Activated CD4-positive, alpha-beta T cell treated with anti-CD3 and anti-CD28 coated beads, Interleukin-2, amount 50 U/mL, for 4 hours (primary cell): Measurements from ENCODE around the gene GJD4.

ENCODE experiments used
- DNase-seq, 2 experiments: peaks; one replicate each; pipeline ENCODE4 v3.0.0-alpha.2; 2020

The GJD4 gene

GRCh38 chr10:35579726-35580422 is 25.3 kb upstream of the GJD4 start:
- no peak for DNase-seq

DNA sequence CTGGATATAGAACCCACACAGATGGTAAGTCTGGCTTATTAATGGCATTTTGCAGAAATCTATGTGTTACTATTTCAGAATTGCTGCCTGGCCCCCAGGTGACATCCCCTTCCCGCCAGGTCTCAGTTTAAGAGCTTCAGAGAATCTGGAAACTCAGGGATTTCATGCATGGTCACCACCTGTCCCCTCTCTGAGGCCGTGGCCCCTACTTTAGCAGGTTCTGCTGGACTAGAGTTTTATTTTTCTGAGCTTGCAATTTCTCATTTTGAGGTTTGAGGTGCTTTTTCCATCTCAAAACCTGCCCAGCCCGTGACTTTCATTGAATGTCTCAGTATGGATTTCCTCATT is 24.7 kb upstream of the GJD4 start:
- no peak for DNase-seq

DNA sequence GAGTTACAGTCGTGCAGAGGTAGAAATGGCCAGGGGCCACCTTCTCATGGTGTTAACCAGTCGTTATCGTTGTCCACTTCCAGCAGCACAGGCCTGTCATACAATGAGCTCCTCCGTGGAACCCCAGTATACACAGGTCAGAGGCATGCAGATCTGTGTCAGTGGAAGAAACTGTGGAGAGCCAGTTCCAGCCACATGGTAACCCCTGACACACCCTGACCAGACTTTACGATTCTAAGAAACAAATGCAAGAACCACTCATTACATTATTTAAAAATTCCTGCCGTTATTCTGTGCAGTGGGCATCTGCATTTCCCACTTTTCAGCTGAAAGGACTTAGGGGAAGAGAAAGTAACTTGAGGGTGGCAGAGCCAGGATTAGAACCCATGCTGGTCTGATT is 23.5 kb upstream of the GJD4 start:
- DNase-seq: no peak

GRCh38 chr10:35584946-35585345 is 20.2 kb upstream of the GJD4 start:
- DNase-seq: no peak

DNA sequence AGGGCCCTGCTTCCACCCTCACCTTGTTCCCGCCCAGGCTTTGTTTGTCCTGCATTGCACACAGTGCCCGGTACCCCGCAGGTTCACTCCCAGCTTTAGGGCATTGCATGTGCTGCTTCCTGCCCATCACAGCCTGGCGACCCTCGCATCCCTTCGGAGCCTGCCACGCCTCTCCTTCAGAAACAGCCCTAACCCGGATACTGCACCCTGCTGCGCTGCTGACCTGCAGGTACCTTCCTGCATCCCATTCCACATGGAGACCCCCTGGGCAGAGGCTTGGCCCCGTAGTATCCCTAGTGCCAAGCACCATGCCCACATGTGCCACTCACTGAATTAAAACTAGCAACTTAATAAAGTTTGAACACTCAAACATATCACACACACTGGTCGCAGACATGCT is 19.8 kb upstream of the GJD4 start:
- DNase-seq: no peak

GRCh38 chr10:35585903-35586535 is 19.1 kb upstream of the GJD4 start:
- no peak for DNase-seq

DNA sequence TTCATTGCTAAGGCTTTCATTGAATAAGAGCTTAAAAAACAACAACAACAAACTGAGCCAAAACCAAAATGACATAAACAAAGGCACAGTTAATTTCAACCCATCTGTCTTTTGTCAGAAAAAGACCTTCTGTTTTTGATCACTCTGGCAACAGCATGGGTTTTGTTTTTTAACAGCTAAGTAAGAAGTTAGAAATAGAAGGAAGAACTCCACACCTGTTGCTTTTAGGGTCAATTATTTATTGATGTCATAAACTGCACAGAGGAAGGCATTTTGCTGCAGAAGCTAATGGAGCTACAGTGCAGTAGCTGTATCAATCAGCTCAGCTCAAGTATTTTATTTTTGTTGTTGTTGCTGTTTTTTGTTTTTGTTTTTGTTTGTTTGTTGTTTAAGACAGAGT is 16.3 kb upstream of the GJD4 start:
- no peak for DNase-seq

DNA sequence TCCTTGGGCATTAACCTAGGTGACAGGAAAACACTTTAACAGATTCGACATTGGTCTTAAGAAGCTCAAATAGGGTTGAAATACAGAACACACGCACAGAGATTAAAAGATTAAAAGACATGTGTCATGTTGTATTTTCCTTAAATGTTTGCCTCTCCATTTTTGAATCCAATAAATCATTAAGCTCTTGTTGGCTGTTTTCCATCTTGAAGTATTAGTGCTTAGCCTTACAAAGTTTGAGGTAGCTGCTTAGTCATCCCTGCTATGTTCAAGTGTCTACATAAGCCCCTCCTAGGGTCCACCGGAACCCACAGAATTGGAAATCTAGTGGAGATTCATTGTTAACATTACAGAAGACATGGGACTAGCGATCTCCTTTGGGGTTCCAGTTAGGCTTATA is 12.7 kb upstream of the GJD4 start:
- no peak for DNase-seq

DNA sequence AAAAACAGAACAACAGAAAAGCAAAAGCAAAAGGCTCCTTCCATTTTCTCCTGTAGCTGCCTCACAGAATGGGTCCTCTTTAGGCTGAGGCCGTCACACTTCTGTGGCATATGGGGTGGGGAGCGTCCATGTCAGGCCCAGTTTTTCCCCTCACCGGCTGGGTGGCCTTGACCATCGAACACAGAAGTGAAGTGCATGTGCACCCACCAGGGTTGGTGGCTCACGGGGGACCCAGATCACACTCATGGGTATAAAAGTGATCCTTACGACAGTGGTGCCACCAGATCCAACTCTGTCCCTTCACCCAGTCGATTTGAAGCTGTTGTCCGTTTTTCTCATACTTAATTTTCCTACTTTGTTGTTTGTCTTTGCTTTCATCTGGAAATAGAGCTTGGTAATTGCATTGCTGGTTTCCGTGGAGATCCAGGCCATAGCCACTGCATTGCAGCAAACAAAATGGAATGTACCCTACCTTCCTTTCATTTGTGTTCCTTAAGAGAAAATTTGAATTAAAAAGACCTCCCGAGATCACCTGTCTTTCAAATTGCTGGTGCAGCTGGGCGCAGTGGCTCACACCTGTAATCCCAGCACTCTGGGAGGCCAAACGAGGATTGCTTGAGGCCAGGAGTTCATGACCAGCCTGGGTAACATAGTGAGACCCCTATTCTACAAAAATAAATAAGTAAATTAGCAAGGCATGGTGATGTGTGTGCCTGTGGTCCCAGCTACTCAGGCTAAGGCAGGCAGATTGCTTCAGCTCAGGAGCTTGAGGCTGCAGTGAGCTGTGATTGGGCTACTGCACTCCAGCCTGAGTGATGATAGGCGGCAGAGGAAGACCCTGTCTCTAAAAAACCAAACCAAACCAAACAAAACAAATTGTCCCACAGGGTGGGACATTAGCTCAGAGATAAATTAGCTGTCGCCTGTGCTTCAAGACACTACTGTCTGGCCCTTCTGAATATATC is 10.7 kb upstream of the GJD4 start:
- DNase-seq: no peak

DNA sequence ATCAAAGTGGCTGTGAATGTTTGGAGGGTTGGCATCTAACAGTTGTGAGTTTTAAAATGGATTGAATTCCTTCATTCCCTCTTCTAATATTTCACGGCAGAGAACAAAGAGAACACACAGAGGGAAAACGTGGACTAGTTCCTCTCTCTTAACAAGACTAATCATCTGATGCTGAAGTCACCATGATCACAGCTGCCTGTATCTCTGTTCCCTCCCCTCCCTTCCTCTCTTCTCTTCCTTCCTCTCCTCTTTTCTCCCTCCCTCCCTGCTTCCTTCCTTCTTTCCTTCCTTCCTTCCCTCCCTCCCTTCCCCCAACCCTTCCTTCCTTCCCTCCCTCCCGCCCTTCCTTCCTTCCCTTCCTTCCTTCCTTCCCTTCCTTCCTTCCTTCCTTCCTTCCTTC is 10.0 kb upstream of the GJD4 start:
- DNase-seq: no peak

DNA sequence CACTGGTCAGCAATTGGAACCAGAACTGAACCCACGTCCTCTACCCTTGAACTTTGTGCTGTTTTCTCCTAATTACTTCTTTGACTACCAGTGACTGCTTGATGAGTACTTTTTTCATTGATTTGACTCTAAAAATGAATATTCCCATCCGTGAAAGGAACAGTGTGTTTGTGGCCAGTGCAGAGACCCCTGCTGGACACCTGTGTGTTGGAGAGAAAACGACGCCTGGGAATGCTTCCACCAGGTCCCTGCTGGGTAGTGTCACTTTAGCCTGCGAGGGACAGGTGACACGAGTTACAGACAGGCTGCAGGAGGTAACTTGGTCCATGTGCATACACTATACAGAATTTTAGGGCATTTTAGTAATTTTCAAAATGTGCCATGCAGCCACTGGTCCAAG is 6.8 kb upstream of the GJD4 start:
- DNase-seq: no peak

- no peak for DNase-seq
Measured at GRCh38 chr10:35600193-35600592, 4.9 kb upstream of the GJD4 start.

DNA sequence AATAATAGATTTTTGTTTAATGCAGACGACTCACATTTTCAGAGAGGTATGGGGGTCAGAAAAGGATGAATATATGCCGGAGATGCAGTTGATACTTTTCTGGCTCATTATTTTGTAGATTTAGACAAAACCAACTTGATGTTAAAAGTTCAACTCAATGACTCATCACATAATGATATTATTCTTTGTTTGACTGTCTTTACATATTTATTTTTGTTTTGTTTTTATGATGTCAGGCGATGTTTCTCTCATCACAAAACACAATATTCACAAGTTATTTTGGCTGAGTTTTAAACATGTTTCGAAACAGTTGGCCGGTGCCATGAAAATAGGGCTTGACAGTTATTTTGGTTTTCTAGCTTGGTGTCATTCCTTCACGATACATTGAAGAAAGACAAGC is 1.3 kb downstream of the GJD4 start:
- no peak for DNase-seq

GRCh38 chr10:35607475-35608327 is 2.6 kb downstream of the GJD4 start:
- DNase-seq: no peak

GRCh38 chr10:35608328-35608672 is 3.2 kb downstream of the GJD4 start:
- no peak for DNase-seq

GRCh38 chr10:35611750-35612149 is 6.6 kb downstream of the GJD4 start:
- no peak for DNase-seq

DNA sequence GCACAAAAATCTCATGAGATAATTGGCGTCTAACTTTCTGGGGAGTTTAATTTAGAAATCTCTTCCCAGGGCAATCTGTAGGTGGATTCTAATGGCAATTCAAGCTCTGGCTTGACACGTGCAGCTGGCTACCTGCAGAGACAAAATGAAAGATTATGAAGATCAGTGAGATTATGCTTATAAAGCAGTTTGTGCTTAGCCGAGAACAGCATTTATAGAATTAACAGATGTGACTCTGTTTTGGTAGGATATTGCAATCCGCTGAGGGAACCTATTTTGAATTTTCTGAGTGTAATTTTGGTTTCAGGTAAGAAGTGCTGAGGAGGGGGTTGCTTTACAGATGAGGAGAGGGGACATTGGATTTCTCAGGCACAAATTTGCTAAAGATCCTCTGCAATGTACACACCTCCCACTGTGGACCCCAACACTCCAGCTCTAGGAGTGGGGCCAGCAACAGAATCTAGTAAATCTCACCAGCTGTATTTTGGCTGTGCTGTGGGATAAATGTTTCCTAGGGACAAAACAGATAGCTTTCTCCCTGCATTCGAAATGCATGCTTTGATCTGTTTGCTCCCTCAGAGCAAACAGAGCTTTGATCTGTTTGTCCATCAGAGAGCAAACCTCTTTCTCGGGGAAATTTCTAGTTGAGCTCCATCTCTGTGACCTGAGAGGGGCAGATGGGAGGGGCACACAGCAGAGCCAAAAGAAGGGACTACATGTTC is 7.4 kb downstream of the GJD4 start:
- no peak for DNase-seq

DNA sequence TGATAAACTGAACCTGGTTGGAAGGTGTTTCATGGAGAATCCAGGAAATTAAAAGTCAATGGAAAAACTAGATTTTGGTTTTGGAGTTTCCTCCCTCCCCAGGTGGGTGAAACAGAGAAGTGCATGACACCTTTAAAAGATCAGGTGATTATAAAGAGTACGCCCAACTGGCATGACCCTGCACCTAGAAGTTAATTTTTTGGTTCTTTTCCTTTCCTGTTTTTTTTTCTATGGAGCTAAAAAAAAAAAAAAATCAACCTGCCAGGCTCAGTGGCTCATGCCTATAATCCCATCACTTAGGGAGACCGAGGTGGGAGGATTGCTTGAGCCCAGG is 7.9 kb downstream of the GJD4 start:
- no peak for DNase-seq

DNA sequence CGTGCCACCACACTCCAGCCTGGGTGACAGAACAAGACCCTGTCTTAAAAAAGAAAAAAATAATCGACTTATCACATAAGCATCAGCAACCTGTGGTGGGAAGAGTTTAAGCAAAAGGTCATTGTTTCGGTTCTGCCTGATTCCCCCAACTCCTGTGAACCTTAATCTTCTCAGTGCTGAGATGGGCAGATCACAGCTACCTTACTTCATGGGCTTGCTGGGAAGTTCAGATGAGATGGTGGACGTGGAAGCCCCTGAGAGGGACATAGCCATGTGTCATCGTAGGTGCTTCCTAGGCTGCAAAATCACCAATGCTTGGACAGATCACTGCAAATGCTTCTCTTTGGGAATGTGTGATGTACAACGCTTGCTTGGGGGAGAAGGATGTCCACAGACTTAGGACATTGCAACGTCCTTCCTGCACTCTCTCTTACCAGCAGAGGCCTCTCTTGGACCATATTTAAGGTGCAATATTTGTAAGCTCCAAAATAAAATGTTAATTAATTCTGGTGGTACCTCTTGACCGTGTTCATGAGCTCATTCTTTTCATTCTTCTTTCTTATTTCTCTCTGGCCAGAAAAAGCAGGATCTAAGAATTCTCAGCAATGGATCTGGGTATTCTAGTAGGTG is 8.6 kb downstream of the GJD4 start:
- DNase-seq: no peak

DNA sequence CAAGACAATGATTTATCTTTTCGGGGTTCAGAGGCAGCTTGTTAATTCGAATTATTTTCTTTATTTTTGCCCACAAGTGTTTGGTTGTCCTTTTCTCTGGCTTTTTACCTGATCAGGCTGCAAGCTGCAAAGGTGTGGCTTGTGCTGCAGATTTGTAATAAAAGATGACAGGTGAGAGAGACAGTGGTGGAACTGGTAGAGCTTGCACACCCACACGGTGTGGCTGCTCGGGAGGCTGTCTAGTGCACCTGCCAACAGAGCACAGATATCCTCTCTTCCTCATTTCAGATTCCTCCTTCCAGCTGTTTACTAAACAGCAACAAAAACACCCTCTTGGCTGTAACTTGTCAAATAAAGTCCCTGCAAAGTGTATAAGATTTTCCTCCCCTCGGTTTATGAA is 9.2 kb downstream of the GJD4 start:
- DNase-seq: no peak

GRCh38 chr10:35626971-35627507 is 21.9 kb downstream of the GJD4 start:
- no peak for DNase-seq

DNA sequence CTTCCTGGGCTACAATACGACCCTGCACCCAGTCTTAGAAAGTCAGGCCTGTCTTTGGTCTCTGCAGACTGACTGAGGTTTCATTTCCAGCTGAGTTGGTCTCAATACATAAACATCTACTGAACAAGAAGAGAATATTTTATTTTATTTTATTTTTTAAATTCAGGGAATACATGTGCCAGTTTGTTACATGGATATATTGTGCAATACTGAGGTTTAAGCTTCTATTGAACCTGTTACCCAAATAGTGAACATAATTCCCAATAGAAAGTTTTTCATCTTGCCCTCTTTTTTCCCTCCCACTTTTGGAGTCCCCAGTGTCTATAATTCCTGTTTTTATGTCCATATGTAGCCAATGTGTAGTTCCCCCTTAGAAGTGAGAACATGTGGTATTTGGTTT is 26.3 kb downstream of the GJD4 start:
- DNase-seq: no peak
